Activated naive CD8-positive, alpha-beta T cell (primary cell): ENCODE measurements around the gene NSG1.
"Not testable (repeated sequence)": the region's sequence is repeated elsewhere in the genome, so short reads cannot be mapped to it uniquely, and the experiment has no call there.

Experiments used
- H3K27ac Mint-ChIP-seq: one replicate; pipeline ENCODE4 v1.8.0; 2021; ENCODE audit warnings: mixed read lengths
- H3K27me3 Mint-ChIP-seq: one replicate; pipeline ENCODE4 v1.8.0; 2021; ENCODE audit warnings: mixed read lengths
- H3K36me3 Mint-ChIP-seq: one replicate; pipeline ENCODE4 v1.8.0; 2021; ENCODE audit warnings: mixed read lengths
- H3K4me1 Mint-ChIP-seq: one replicate; pipeline ENCODE4 v1.8.0; 2021; ENCODE audit warnings: low read depth, mixed read lengths
- H3K4me3 Mint-ChIP-seq: one replicate; pipeline ENCODE4 v1.8.0; 2021; ENCODE audit warnings: mild to moderate bottlenecking, mixed read lengths
- H3K9me3 Mint-ChIP-seq: one replicate; pipeline ENCODE4 v1.8.0; 2021; ENCODE audit warnings: low read depth, mixed read lengths

NSG1 gene

GRCh38 chr4:4415107-4415805 is 28.4 kb downstream of the NSG1 start:
- peaks cover 12% of the 10 kb centered on the region for H3K36me3 Mint-ChIP-seq
- H3K9me3 Mint-ChIP-seq: no peaks in the 10 kb centered on the region
- no peak overlapping the region for H3K27ac Mint-ChIP-seq
- H3K4me3 Mint-ChIP-seq: no peak overlapping the region
- peaks cover 33% of the 10 kb centered on the region for H3K4me1 Mint-ChIP-seq
- no peaks in the 10 kb centered on the region for H3K27me3 Mint-ChIP-seq

- Mint-ChIP-seq H3K27ac (no peak overlapping the region), H3K27me3 (no peaks in the 10 kb centered on the region), H3K9me3 (no peaks in the 10 kb centered on the region), H3K4me3 (no peak overlapping the region), H3K4me1 (peaks cover 33% of the 10 kb centered on the region), H3K36me3 (peaks cover 14% of the 10 kb centered on the region)
Measured at GRCh38 chr4:4415806-4416805, 29.2 kb downstream of the NSG1 start.

GRCh38 chr4:4416981-4417380 is 30.1 kb downstream of the NSG1 start:
- H3K27me3 Mint-ChIP-seq: no peaks in the 10 kb centered on the region
- H3K27ac Mint-ChIP-seq: no peak overlapping the region
- H3K4me1 Mint-ChIP-seq: peaks cover 33% of the 10 kb centered on the region
- no peaks in the 10 kb centered on the region for H3K9me3 Mint-ChIP-seq
- no peak overlapping the region for H3K4me3 Mint-ChIP-seq
- H3K36me3 Mint-ChIP-seq: peaks cover 14% of the 10 kb centered on the region

GRCh38 chr4:4417886-4418285 is 31.0 kb downstream of the NSG1 start:
- H3K4me1 Mint-ChIP-seq: peaks cover 33% of the 10 kb centered on the region
- H3K9me3 Mint-ChIP-seq: no peaks in the 10 kb centered on the region
- peak overlapping the region; percentile 55 for H3K4me3 Mint-ChIP-seq
- peaks cover 14% of the 10 kb centered on the region for H3K36me3 Mint-ChIP-seq
- H3K27me3 Mint-ChIP-seq: no peaks in the 10 kb centered on the region
- peak overlapping the region; percentile 78 for H3K27ac Mint-ChIP-seq

GRCh38 chr4:4418676-4419390 is 31.9 kb downstream of the NSG1 start:
- Mint-ChIP-seq H3K4me3 (peak overlapping the region; percentile 55), H3K9me3 (no peaks in the 10 kb centered on the region), H3K36me3 (peaks cover 14% of the 10 kb centered on the region), H3K4me1 (peaks cover 33% of the 10 kb centered on the region), H3K27ac (peak overlapping the region; percentile 78), H3K27me3 (no peaks in the 10 kb centered on the region)

GRCh38 chr4:4419896-4420295 is 33.0 kb downstream of the NSG1 start:
- H3K9me3 Mint-ChIP-seq: no peaks in the 10 kb centered on the region
- H3K27me3 Mint-ChIP-seq: no peaks in the 10 kb centered on the region
- peaks cover 33% of the 10 kb centered on the region for H3K4me1 Mint-ChIP-seq
- peaks cover 11% of the 10 kb centered on the region for H3K36me3 Mint-ChIP-seq
- no peak overlapping the region for H3K4me3 Mint-ChIP-seq
- H3K27ac Mint-ChIP-seq: peak overlapping the region; percentile 80

- H3K9me3 Mint-ChIP-seq: no peaks in the 10 kb centered on the region
- no peak overlapping the region for H3K4me3 Mint-ChIP-seq
- H3K36me3 Mint-ChIP-seq: peaks cover 11% of the 10 kb centered on the region
- H3K4me1 Mint-ChIP-seq: peaks cover 33% of the 10 kb centered on the region
- no peaks in the 10 kb centered on the region for H3K27me3 Mint-ChIP-seq
- H3K27ac Mint-ChIP-seq: no peak overlapping the region
Measured at GRCh38 chr4:4420421-4420820, 33.5 kb downstream of the NSG1 start.

- H3K27me3 Mint-ChIP-seq: no peaks in the 10 kb centered on the region
- H3K27ac Mint-ChIP-seq: no peak overlapping the region
- peaks cover 9% of the 10 kb centered on the region for H3K36me3 Mint-ChIP-seq
- peaks cover 33% of the 10 kb centered on the region for H3K4me1 Mint-ChIP-seq
- no peaks in the 10 kb centered on the region for H3K9me3 Mint-ChIP-seq
- no peak overlapping the region for H3K4me3 Mint-ChIP-seq
Measured at GRCh38 chr4:4421356-4421755, 34.5 kb downstream of the NSG1 start.

- H3K4me3 Mint-ChIP-seq, H3K36me3 Mint-ChIP-seq, H3K27me3 Mint-ChIP-seq, H3K9me3 Mint-ChIP-seq, H3K27ac Mint-ChIP-seq: not testable (repeated sequence)
- H3K4me1 Mint-ChIP-seq: peaks cover 28% of the 10 kb centered on the region
Measured at GRCh38 chr4:4422117-4422516, 35.2 kb downstream of the NSG1 start.

GRCh38 chr4:4422856-4423499 is 36.1 kb downstream of the NSG1 start:
- no peaks in the 10 kb centered on the region for H3K9me3 Mint-ChIP-seq
- H3K27ac Mint-ChIP-seq: no peak overlapping the region
- no peak overlapping the region for H3K4me3 Mint-ChIP-seq
- peaks cover 19% of the 10 kb centered on the region for H3K4me1 Mint-ChIP-seq
- H3K27me3 Mint-ChIP-seq: no peaks in the 10 kb centered on the region
- H3K36me3 Mint-ChIP-seq: peaks cover 6% of the 10 kb centered on the region

GRCh38 chr4:4423706-4424498 is 37.0 kb downstream of the NSG1 start:
- Mint-ChIP-seq H3K9me3 (no peaks in the 10 kb centered on the region), H3K27me3 (no peaks in the 10 kb centered on the region), H3K27ac (no peak overlapping the region), H3K4me3 (no peak overlapping the region), H3K4me1 (peaks cover 10% of the 10 kb centered on the region), H3K36me3 (peaks cover 2% of the 10 kb centered on the region)

GRCh38 chr4:4424499-4425115 is 37.7 kb downstream of the NSG1 start:
- Mint-ChIP-seq H3K9me3 (no peaks in the 10 kb centered on the region), H3K27ac (no peak overlapping the region), H3K4me1 (peaks cover 3% of the 10 kb centered on the region), H3K4me3 (no peak overlapping the region), H3K36me3 (peaks cover 2% of the 10 kb centered on the region), H3K27me3 (no peaks in the 10 kb centered on the region)

GRCh38 chr4:4425119-4425690 is 38.3 kb downstream of the NSG1 start:
- H3K4me3 Mint-ChIP-seq: no peak overlapping the region
- no peaks in the 10 kb centered on the region for H3K9me3 Mint-ChIP-seq
- no peaks in the 10 kb centered on the region for H3K4me1 Mint-ChIP-seq
- H3K36me3 Mint-ChIP-seq: peaks cover 2% of the 10 kb centered on the region
- no peak overlapping the region for H3K27ac Mint-ChIP-seq
- no peaks in the 10 kb centered on the region for H3K27me3 Mint-ChIP-seq
